ENCODE data around the gene IL17C. TPM values are rescaled to one million over a fixed set of nuclear protein-coding genes. Genes with fewer than 3 reads are reported as not detected.
A peak's percentile ranks its signal among the peaks of the same experiment; 100 is the strongest.

Gene IL17C
- total RNA-seq, 2 experiments from 2014 or later, result 0.86 TPM; not detected in 1

GRCh38 chr16:88678224-88678979 lies 40.0 kb downstream of the IL17C start:
- intact Hi-C loops (cut with micrococcal nuclease; ENCODE audit: unreplicated experiment), result no loop called here
- Histone ChIP-seq H3K4me3 (ENCODE audit: low read depth, low read length, poor library complexity, severe bottlenecking) (no peak overlapping the region), H4K20me1 (ENCODE audit: insufficient read depth, low read length) (no peaks in the 10 kb centered on the region), H3K79me2 (ENCODE audit: insufficient read depth, low read depth, low read length) (no peaks in the 10 kb centered on the region), H3K9me2 (ENCODE audit: insufficient read depth, low read length) (no peaks in the 10 kb centered on the region), H3K36me3 (ENCODE audit: insufficient read depth, low read length) (peaks cover 11% of the 10 kb centered on the region; the same call in 1 of the 2 replicates), H3K9me3 (ENCODE audit: low read length) (no peaks in the 10 kb centered on the region), H2AFZ (ENCODE audit: low read length) (no peak overlapping the region), H3K27ac (ENCODE audit: low read depth, low read length, poor library complexity, severe bottlenecking) (no peak overlapping the region), H3K4me1 (ENCODE audit: insufficient read depth, low read length, poor library complexity, severe bottlenecking) (peaks cover 35% of the 10 kb centered on the region), H3K4me2 (ENCODE audit: low read length) (no peak overlapping the region)
- BruUV-seq (replicated peaks), result no TSS peak
- ChIA-PET POLR2A (no interaction called here), CTCF (ENCODE audit: unreplicated experiment) (no interaction called here)
- TF ChIP-seq EZH2phosphoT487 (IDR thresholded peaks at IDR 0.05; ENCODE audit: borderline replicate concordance, low read depth, low read length) (no peak), CTCF (conservative IDR thresholded peaks at IDR 0.05; ENCODE audit: low read length) (no peak)
- no peak for DNase-seq (ENCODE audit: low spot score)

GRCh38 chr16:88680554-88681083 lies 42.2 kb downstream of the IL17C start:
- Histone ChIP-seq H3K4me2 (ENCODE audit: low read length) (peak overlapping the region; percentile 76), H3K79me2 (ENCODE audit: insufficient read depth, low read depth, low read length) (no peaks in the 10 kb centered on the region), H4K20me1 (ENCODE audit: insufficient read depth, low read length) (no peaks in the 10 kb centered on the region), H2AFZ (ENCODE audit: low read length) (no peak overlapping the region), H3K9me3 (ENCODE audit: low read length) (no peaks in the 10 kb centered on the region), H3K36me3 (ENCODE audit: insufficient read depth, low read length) (0 out of 2 replicates have a peak, but pooled peaks cover 6% of the 10 kb centered on the region), H3K4me1 (ENCODE audit: insufficient read depth, low read length, poor library complexity, severe bottlenecking) (peaks cover 55% of the 10 kb centered on the region), H3K9me2 (ENCODE audit: insufficient read depth, low read length) (no peaks in the 10 kb centered on the region), H3K4me3 (ENCODE audit: low read depth, low read length, poor library complexity, severe bottlenecking) (peak overlapping the region; percentile 56), H3K27ac (ENCODE audit: low read depth, low read length, poor library complexity, severe bottlenecking) (peak overlapping the region; percentile 94)
- BruUV-seq (replicated peaks), result no TSS peak
- intact Hi-C loops (cut with micrococcal nuclease; ENCODE audit: unreplicated experiment), result loop anchor here (1.0 kb wide), 3 partner anchors 17 to 46 kb away; partner anchors contain the start of gene MVD
- no peak for DNase-seq (ENCODE audit: low spot score)
- ChIA-PET POLR2A (interaction anchor here (0.6 to 1.8 kb wide), 2 partner anchors 15 to 445 kb away, joined by 3 to 11 read pairs; no protein-coding TSS in a partner anchor), CTCF (ENCODE audit: unreplicated experiment) (interaction anchor here (0.6 to 0.7 kb wide), 2 partner anchors 21 to 127 kb away, joined by 4 read pairs; no protein-coding TSS in a partner anchor)
- TF ChIP-seq CTCF (conservative IDR thresholded peaks at IDR 0.05; ENCODE audit: low read length) (no peak), EZH2phosphoT487 (IDR thresholded peaks at IDR 0.05; ENCODE audit: borderline replicate concordance, low read depth, low read length) (no peak)
